Right atrium auricular region (tissue), 2 donors: ENCODE measurements around the gene TMEM245. TPM values are rescaled to one million over a fixed set of nuclear protein-coding genes. Genes with fewer than 3 reads are reported as not detected.

Experiments
- DNase-seq: peaks from one replicate; pipeline ENCODE4 v3.0.0-alpha.2; 2019; ENCODE audit warnings: low spot score
- H3K27ac ChIP-seq, 2 donors: fragments of 200-600 bp; sonication (generic); 1 replicate in 1 of 2; 2 replicates in 1 of 2; pipeline ENCODE4 v1.5.1; 2016 to 2019
- H3K27me3 ChIP-seq, 2 donors: fragments of 200-600 bp; sonication (generic); one replicate each; pipeline versions ENCODE4 v1.5.1 to v1.6.0; 2017 to 2019
- H3K36me3 ChIP-seq: fragments of 200-600 bp; sonication (generic); one replicate; pipeline ENCODE4 v1.5.1; 2016
- H3K4me1 ChIP-seq, 2 donors: fragments of 200-600 bp; sonication (generic); one replicate each; pipeline versions ENCODE4 v1.5.1 to v1.6.0; 2017 to 2019
- H3K4me3 ChIP-seq, 2 donors: fragments of 200-600 bp; sonication (generic); 1 replicate in 1 of 2; 2 replicates in 1 of 2; pipeline ENCODE4 v1.5.1; 2017 to 2019; ENCODE audit warnings: mild to moderate bottlenecking in 1 of 2, moderate library complexity in 1 of 2
- H3K9me3 ChIP-seq, 2 donors: fragments of 200-600 bp; sonication (generic); one replicate each; pipeline ENCODE4 v1.5.1; 2019
- CTCF ChIP-seq, 2 donors: fragments of 200-600 bp; sonication (generic); IDR thresholded peaks; one replicate each; pipeline ENCODE4 v1.5.1; 2019; ENCODE audit warnings: antibody characterized with exemption in 2 of 2
- total RNA-seq, 2 donors: library from RNA; depleted of rRNA; stranded (reverse); fragments of >200 nt; gene quantifications; one replicate each; pipeline ENCODE4 v1.1.0, GENCODE V29; 2016

TMEM245 gene
- total RNA-seq, 2 donors from 2014 or later, result 89.0 to 95.1 TPM

GRCh38 chr9:109107402-109108240 is 12.1 kb downstream of the TMEM245 start:
- no peak for DNase-seq
- H3K27ac ChIP-seq, result peak overlapping the region; percentile 43 to 87
- peaks cover 0 to 62% of the 10 kb centered on the region in 2 donors for H3K4me1 ChIP-seq
- H3K27me3 ChIP-seq, result no peaks in the 10 kb centered on the region
- no peaks in the 10 kb centered on the region for H3K9me3 ChIP-seq
- no peaks in the 10 kb centered on the region for H3K36me3 ChIP-seq
- TF ChIP-seq CTCF (IDR thresholded peaks at IDR 0.05), result no peak
- no peak overlapping the region for H3K4me3 ChIP-seq

- DNase-seq, result no peak
- H3K36me3 ChIP-seq, result no peaks in the 10 kb centered on the region
- peak overlapping the region; percentile 20 to 60 for H3K27ac ChIP-seq
- no peaks in the 10 kb centered on the region for H3K27me3 ChIP-seq
- H3K9me3 ChIP-seq, result no peaks in the 10 kb centered on the region
- H3K4me1 ChIP-seq, result peaks cover 0 to 64% of the 10 kb centered on the region in 2 donors
- H3K4me3 ChIP-seq, result no peak overlapping the region
- TF ChIP-seq CTCF (IDR thresholded peaks at IDR 0.05), result no peak
These were observed 17.9 kb downstream of the TMEM245 start for GRCh38 chr9:109101810-109102209.

- TF ChIP-seq CTCF (IDR thresholded peaks at IDR 0.05), result no peak
- Histone ChIP-seq H3K27me3 (no peaks in the 10 kb centered on the region), H3K27ac (peak overlapping the region; percentile 20 to 60), H3K36me3 (no peaks in the 10 kb centered on the region), H3K4me3 (no peak overlapping the region), H3K4me1 (peaks cover 0 to 62% of the 10 kb centered on the region in 2 donors), H3K9me3 (no peaks in the 10 kb centered on the region)
- DNase-seq, result no peak
These were observed 18.5 kb downstream of the TMEM245 start for GRCh38 chr9:109101202-109101595.

GRCh38 chr9:109100543-109101201 is 19.1 kb downstream of the TMEM245 start:
- no peaks in the 10 kb centered on the region for H3K27me3 ChIP-seq
- H3K9me3 ChIP-seq, result no peaks in the 10 kb centered on the region
- peak overlapping the region in 1 of 2 donors; percentile 60 for H3K27ac ChIP-seq
- no peak overlapping the region for H3K4me3 ChIP-seq
- H3K4me1 ChIP-seq, result peaks cover 0 to 65% of the 10 kb centered on the region in 2 donors
- no peaks in the 10 kb centered on the region for H3K36me3 ChIP-seq
- no peak for TF ChIP-seq CTCF (IDR thresholded peaks at IDR 0.05)
- DNase-seq, result no peak

GRCh38 chr9:109098960-109099308 is 20.8 kb downstream of the TMEM245 start:
- H3K4me1 ChIP-seq, result peaks cover 0 to 83% of the 10 kb centered on the region in 2 donors
- H3K4me3 ChIP-seq, result no peak overlapping the region
- no peak for DNase-seq
- no peak for TF ChIP-seq CTCF (IDR thresholded peaks at IDR 0.05)
- H3K27ac ChIP-seq, result peak overlapping the region; percentile 67 to 84
- H3K27me3 ChIP-seq, result no peaks in the 10 kb centered on the region
- no peaks in the 10 kb centered on the region for H3K36me3 ChIP-seq
- no peaks in the 10 kb centered on the region for H3K9me3 ChIP-seq
